ENCODE measurements around the gene CABLES1. TPM values are rescaled to one million over a fixed set of nuclear protein-coding genes. Genes with fewer than 3 reads are reported as not detected.

The CABLES1 gene
- total and polyA plus RNA-seq, 2 of the 8 experiments (the other 6 are each of a cell fraction or from before 2014, with no cell fraction given): 9.2 to 26.4 TPM

GRCh38 chr18:23094411-23095190, 40.7 kb upstream of the CABLES1 start:
- no peaks in the 10 kb centered on the region for H3K27me3 ChIP-seq (replicated peaks in 1 of 4; ENCODE audit: control insufficient read depth in 3 of 4, extremely low read depth in 1 of 4, insufficient read depth in 3 of 4, low read length in 3 of 4)
- peak overlapping the region; percentile 53 for H3K4ac ChIP-seq (replicated peaks; ENCODE audit: insufficient read length, low read depth, low read length)
- no peaks in the 10 kb centered on the region for H3K79me2 ChIP-seq (ENCODE audit: control insufficient read depth in 1 of 2, insufficient read depth in 2 of 2, low read length in 2 of 2)
- WGBS, 2 experiments (ENCODE audit: extremely low coverage in 1 of 2, insufficient coverage in 1 of 2, insufficient read length in 1 of 2, insufficient replicate concordance in 2 of 2, low coverage in 1 of 2, low lambda C conversion rate in 2 of 2, missing lambda C conversion rate in 1 of 2): 48% methylated on average over 18 of the region's 18 CpGs; no CpG with 5 or more reads in 1 of the 2 experiments
- H4K20me1 ChIP-seq (replicated peaks in 1 of 2; ENCODE audit: control insufficient read depth in 1 of 2, insufficient read depth in 2 of 2, low read length in 2 of 2): no peaks in the 10 kb centered on the region
- DNase-seq (ENCODE audit: low read depth in 1 of 2, low spot score in 2 of 2) (peak in 1 of 2 experiments; percentile 56), FAIRE-seq (peak; percentile 80)
- no peaks in the 10 kb centered on the region for H3K9me3 ChIP-seq (ENCODE audit: insufficient read depth in 2 of 2, low read depth in 1 of 2, low read length in 1 of 2)
- peak overlapping the region; percentile 37; the same call in 1 of the 2 replicates for H2AFZ ChIP-seq (ENCODE audit: low read length)
- peak overlapping the region; percentile 52 to 59; a peak in 3 of 4 replicates for H3K4me2 ChIP-seq (ENCODE audit: insufficient read depth in 1 of 2, low read depth in 2 of 2, low read length in 2 of 2)
- H2BK15ac ChIP-seq (ENCODE audit: low read length): no peak overlapping the region
- H3K4me1 ChIP-seq (replicated peaks in 1 of 4; ENCODE audit: control insufficient read depth in 3 of 4, insufficient read depth in 4 of 4, low read length in 3 of 4): peaks cover 4 to 13% (median 7%) of the 10 kb centered on the region in 4 experiments; a peak in 5 of 7 replicates
- ChIA-PET CTCF (ENCODE audit: partially characterized antibody) (interaction anchor here (1.2 to 2.7 kb wide), 3 partner anchors 17 to 62 kb away, joined by 3 to 6 read pairs (median 3); no protein-coding TSS in a partner anchor), POLR2A (ENCODE audit: partially characterized antibody) (interaction anchor here (1.6 kb wide), 1 partner anchor 39 kb away, joined by 4 read pairs; no protein-coding TSS in a partner anchor)
- H3K56ac ChIP-seq (replicated peaks; ENCODE audit: insufficient read length, low read depth, low read length): no peak overlapping the region
- no peaks in the 10 kb centered on the region for H3K79me1 ChIP-seq (ENCODE audit: low read depth, low read length)
- H3K23ac ChIP-seq (ENCODE audit: insufficient read length): no peak overlapping the region
- H3K14ac ChIP-seq (ENCODE audit: insufficient read length): no peak overlapping the region
- H4K8ac ChIP-seq (ENCODE audit: extremely low read depth, insufficient read depth, low read length): no peak overlapping the region
- H3K4me3 ChIP-seq (ENCODE audit: extremely low read depth in 1 of 4, insufficient read depth in 2 of 4, low read depth in 3 of 4, low read length in 4 of 4): peak overlapping the region in 1 of 4 experiments; percentile 29; a peak in 1 of 8 replicates
- no peak overlapping the region for H3K27ac ChIP-seq (ENCODE audit: low read depth, low read length)
- H2BK12ac ChIP-seq (ENCODE audit: low read depth, low read length): peak overlapping the region; percentile 46; the same call in 1 of the 2 replicates
- no peak overlapping the region for H3K9ac ChIP-seq (replicated peaks in 1 of 4; ENCODE audit: extremely low read depth in 1 of 4, low read depth in 3 of 4, low read length in 3 of 4)
- H3K23me2 ChIP-seq (ENCODE audit: low read depth, low read length): no peaks in the 10 kb centered on the region; the same call in 1 of the 2 replicates
- peak overlapping the region; percentile 49; the same call in 1 of the 2 replicates for H3K18ac ChIP-seq (ENCODE audit: extremely low read depth, low read length)
- no peak overlapping the region for H2BK20ac ChIP-seq (ENCODE audit: low read length)
- H4K5ac ChIP-seq (ENCODE audit: insufficient read length, low read depth, low read length): no peak overlapping the region
- no peaks in the 10 kb centered on the region for H3K36me3 ChIP-seq (ENCODE audit: control insufficient read depth in 2 of 4, insufficient read depth in 4 of 4, low read length in 3 of 4)
- H2BK5ac ChIP-seq (ENCODE audit: low read depth, low read length): peak overlapping the region; percentile 38; the same call in 1 of the 2 replicates
- peak overlapping the region; percentile 73 for H4K91ac ChIP-seq (replicated peaks; ENCODE audit: insufficient read length, low read length)
- H2AK5ac ChIP-seq (ENCODE audit: low read depth, low read length): no peak overlapping the region
- peak overlapping the region; percentile 14 for H2BK120ac ChIP-seq (replicated peaks; ENCODE audit: low read depth, low read length)
- TF ChIP-seq FOSL1 (IDR thresholded peaks at IDR 0.05; ENCODE audit: insufficient read depth, low read depth, low read length) (no peak), ATF2 (IDR thresholded peaks at IDR 0.05; ENCODE audit: low read length) (no peak), CTBP2 (IDR thresholded peaks at IDR 0.05; ENCODE audit: borderline replicate concordance, insufficient read depth, insufficient read length, low read length) (no peak), JUN (IDR thresholded peaks at IDR 0.05; ENCODE audit: low read depth, low read length) (no peak), NANOG (IDR thresholded peaks at IDR 0.05; ENCODE audit: insufficient read depth, low read depth, low read length, poor library complexity, severe bottlenecking) (no peak), SIN3A (conservative IDR thresholded peaks at IDR 0.05 in 1 of 2, IDR thresholded peaks at IDR 0.05 in 1 of 2; ENCODE audit: low read depth in 1 of 2, low read length in 2 of 2) (no peak)
- TF ChIP-seq, protein P1, sequence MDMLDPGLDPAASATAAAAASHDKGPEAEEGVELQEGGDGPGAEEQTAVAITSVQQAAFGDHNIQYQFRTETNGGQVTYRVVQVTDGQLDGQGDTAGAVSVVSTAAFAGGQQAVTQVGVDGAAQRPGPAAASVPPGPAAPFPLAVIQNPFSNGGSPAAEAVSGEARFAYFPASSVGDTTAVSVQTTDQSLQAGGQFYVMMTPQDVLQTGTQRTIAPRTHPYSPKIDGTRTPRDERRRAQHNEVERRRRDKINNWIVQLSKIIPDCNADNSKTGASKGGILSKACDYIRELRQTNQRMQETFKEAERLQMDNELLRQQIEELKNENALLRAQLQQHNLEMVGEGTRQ (IDR thresholded peaks at IDR 0.05; ENCODE audit: low read length): no peak
